GM19395 (cell line): ENCODE results near the gene UNK.
"Not testable (repeated sequence)": the region's sequence is repeated elsewhere in the genome, so short reads cannot be mapped to it uniquely, and the experiment has no call there.

ENCODE experiments used
- ATAC-seq: cut with Tn5 transposase; IDR thresholded peaks from one replicate; pipeline ENCODE4 v1.9.1; 2021; ENCODE audit warnings: mild to moderate bottlenecking, moderate library complexity; ENCODE audit not compliant: unreplicated experiment

Gene UNK

DNA sequence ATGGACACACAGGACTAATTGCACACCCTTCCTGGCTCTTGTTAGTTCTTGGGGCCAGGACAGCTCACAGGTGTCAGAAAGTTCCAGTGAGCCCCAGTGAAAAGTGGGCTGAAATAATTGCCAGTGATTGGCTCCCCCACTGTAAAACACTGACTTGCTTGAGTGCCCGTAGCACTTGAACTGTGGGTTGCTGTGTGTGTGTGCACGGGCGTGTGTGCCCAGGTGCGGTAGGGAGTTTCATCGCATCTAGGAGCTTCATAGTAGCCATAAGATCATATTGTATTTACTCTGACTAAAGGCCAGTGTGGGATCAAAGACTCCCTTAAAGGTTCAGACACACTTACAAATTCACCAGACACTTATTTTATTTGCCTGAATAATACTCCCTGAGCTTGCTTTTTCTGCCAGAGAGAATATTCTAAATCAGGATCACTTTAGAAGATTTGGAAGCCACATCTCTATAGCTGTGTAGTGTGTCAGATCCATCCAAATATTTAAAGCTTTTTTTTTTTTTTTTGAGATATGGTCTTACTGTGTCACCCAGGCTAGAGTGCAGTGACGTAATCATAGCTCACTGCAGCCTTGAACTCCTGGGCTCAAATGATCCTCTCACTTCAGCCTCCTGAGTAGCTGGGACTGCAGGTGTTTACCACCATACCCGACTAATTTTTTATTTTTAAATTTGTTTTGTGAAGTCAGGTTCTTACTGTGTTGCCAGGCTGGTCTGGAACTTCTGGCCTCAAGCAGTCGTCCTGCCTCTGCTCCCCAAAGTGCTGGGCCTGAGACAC, 11.4 kb downstream of the UNK start:
- no peak for ATAC-seq

DNA sequence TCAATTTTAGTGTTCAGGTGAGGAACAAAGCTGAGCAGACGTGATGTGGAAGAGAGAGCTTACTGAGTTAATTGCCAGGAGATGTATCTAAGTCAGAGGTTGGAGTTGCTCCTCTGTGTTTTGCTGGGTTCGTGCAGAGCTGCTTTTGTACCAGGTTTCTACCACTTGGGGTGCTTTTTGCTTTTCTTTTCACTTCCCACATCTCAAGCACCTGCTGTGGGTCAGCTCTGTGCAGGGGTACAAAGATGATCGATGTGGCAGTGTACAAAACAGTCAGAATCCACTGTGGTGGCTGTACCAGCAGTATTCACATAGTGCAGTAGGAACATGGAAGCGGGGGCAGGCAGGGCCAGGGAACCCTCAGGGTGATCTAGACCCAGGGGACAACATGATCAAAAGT, 14.8 kb downstream of the UNK start:
- ATAC-seq, result no peak

DNA sequence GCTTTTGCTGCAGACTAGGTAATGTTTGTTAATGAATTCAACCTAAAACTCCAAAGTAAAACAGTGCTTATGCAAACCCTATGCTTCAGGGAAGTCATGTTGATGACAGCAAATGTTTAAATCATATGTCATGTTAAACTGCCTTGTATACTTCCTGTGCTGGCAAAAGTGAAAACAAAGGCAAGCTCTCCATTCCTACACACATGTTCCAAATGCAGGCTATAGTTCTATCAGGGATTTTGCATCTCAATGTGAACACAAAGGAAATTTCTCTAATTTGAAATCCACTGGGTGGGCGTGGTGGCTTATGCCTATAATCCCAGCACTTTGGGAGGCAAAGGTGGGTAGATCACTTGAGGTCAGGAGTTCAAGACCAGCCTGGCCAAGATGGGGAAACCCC, 19.3 kb downstream of the UNK start:
- ATAC-seq, result no peak

DNA sequence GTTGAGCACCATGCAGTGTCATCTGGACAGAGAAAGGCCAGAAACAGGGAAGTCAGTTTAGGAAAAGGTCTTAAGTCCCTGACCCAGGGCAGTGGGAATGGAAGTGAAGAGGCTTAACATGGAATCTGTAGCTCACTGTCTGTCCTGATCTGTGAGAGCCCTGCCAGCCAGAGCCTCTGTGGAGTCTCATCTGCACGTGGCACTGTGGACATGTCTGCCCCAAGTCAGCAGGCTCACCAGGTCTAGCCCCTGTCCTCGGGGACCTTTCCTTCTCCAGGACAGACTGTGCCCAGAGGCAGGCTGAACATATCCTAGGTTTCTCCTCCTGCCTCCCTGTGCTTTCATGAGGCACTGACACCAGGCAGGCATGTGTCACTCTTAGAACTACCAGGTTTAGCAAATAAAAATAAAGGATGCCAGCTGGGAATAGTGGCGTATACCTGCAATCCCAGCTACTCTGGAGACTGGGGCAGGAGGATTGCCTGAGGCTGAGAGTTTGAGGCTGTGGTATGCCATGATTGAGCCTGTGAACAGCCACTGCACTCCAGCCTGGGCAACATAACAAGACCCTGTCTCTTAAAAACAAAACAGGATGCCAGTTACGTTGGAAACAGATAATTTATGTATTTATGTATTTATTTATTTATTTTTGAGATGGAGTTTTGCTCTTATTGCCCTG, 22.4 kb downstream of the UNK start:
- no peak for ATAC-seq

DNA sequence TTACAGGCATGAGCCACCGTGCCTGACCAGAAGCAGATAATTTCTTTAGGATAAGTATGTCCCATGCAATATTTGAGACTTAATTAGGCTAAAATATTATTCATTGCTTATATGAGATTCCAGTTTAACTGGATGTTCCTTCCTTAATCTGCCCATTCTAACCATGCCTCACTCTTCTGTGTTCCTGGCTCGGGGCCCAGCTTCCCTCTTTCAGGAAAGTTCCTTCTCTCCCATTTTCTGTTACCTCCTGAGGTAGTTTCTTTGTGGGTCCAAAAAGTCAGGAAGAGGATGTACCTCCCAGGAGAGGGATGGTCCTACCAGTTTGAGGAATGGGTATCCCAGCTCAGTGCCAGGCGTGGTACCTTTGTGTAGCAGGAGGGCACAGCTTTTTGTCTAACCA, 23.3 kb downstream of the UNK start:
- no peak for ATAC-seq

DNA sequence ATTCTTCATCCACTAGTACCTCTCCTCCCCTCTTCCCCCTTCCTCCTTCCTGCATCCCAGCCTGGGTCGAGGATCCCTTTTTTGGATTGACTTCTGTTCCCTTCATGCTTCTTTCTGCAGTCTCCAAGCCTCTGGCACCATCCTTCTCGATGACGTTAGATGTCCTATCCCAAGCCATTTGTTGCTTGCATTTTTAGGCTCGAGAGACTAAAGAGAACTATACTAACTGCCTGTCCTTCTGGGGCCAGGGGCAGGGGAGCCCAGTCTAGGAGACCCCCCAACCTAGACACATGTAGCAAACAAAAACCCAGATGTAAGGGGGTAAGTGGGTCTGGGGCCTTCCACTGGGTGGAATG, 23.9 kb downstream of the UNK start:
- ATAC-seq, result no peak

DNA sequence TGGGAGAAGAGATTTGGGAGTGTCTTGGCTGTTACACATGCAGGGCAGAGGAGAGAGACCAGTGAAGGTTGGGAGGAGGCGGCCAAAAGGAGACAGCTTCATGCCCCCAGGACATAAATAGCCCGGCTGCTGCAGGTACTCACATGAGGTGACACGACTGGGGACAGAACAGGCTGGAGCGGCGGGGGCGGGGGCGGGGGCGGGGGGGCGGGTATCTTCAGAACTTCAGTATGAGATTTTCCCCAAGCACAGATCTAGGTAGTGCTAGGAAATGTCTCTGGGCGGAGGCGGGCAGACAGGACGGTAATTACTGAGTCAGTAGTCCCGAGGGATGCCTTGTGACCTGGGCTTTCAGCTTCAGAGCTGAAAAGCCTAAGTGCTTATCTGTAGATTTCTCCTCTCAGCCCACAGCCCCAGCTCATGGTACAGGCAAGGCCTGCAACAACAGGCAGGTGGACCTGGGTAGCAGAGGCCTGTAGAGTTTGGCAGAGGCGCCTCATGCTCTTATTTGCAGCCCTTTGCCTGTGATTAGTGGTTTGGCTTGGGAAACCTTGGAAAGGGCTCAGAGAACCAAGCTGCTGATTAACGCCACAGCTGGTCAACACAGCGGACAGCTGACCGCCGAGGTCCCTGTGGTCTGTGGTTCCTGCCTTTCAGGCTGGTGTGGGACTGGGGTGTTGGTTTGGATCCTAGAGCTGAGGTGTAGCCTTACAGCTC, 24.5 kb downstream of the UNK start:
- ATAC-seq, result no peak

DNA sequence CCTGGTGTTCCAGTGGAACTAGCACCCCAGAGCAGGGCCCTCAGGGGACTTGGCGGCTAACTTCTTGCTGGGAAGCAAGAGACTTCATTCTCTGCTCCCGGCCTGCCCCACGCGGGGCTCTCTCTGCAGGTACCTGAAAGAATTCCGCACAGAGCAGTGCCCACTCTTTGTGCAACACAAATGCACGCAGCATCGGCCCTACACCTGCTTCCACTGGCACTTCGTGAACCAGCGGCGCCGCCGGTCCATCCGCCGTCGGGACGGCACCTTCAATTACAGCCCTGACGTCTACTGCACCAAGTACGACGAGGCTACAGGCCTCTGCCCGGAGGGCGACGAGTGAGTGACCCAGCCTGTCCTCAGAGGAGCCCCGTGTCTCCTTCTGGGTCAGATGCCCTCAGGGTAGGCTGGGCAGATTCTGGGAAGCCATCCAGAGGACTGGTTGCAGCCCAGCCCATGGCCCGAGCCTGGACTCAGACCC, 25.1 kb downstream of the UNK start:
- ATAC-seq, result no peak

DNA sequence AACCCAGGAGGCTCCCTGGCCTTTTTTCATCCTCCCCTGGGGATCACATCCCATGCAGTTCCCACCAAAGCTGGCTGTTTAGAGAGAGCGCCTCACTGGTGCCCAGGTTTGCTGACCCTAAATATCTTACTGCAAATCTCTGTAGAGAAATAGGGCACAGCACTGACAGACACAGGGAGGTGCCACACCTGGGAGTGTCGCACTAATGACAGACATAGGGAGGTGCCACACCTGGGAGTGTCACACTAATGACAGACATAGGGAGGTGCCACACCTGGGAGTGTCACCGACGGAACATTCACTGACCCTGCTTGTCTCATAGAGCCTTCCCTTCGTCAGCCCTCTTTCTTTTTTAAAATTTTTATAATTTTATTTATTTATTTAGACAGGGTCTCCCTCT, 25.6 kb downstream of the UNK start:
- ATAC-seq, result no peak

DNA sequence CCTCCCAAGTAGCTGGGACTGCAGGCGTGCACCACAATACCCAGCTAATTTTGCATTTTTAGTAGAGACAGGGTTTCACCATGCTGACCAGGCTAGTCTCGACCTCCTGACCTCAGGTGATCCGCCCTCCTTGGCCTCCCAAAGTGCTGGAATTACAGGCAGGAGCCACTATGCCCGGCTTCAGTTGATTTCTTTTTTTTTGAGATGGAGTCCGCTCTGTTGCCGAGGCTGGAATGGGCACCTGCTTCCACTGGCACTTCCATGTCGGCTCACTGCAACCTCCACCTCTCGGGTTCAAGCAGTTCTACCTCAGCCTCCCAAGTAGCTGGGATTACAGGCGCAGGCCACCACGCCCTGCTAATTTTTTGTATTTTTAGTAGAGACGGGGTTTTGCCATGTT, 26.1 kb downstream of the UNK start:
- not testable (repeated sequence) for ATAC-seq

DNA sequence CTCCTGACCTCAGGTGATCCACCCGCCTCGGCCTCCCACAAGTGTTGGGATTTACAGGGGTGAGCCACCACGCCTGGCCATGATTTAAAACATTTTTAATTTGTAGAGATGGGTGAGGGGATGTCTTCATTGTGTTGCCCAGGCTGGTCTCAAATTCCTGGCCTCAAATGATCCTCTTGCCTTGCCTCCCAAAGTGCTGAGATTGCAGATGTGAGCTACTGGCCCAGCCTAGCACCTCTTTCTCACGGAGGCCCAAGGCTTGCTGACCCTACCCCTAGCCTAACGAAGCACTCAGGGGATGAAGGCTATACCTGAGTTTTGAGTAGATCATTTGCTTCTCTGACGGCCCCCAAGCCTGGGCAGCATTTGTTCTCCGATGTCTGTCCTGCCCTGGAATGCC, 26.6 kb downstream of the UNK start:
- ATAC-seq, result no peak

DNA sequence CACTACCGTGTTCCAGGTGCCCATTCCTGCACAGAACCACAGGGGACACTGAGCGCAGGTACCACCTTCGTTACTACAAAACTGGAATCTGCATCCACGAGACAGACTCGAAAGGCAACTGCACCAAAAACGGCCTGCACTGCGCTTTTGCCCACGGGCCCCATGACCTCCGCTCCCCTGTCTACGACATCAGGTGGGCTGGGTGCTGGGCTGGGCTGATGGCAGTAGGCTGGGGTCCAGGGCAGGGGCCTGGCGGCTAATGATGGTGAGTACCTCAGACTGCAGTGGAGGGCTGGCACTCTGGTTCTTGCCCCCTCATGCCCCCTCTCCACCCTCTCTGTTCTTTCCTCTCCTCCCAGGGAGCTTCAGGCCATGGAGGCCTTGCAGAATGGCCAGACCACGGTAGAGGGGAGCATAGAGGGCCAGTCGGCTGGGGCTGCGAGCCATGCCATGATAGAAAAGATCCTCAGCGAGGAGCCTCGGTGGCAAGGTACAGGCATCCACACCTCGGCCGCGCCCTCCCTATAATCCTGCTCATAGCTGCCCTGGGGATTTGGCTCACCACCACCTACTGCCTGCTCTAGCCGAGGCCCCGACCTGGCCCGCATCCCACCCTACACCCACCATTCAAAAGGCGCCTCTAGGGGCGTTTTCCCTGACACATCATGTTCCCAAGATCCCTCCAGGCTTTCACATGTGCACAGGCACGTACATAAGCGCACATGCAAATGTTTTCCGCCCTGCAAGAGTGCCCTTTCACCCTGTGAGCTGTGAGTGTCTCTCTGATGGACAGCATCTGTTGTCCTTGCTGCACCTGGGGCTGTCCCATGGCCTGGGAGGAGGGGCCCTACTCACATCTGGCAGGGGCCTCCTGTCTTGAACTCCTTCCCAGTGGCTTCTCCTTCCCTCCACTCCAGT, 27.7 kb downstream of the UNK start:
- ATAC-seq, result no peak

DNA sequence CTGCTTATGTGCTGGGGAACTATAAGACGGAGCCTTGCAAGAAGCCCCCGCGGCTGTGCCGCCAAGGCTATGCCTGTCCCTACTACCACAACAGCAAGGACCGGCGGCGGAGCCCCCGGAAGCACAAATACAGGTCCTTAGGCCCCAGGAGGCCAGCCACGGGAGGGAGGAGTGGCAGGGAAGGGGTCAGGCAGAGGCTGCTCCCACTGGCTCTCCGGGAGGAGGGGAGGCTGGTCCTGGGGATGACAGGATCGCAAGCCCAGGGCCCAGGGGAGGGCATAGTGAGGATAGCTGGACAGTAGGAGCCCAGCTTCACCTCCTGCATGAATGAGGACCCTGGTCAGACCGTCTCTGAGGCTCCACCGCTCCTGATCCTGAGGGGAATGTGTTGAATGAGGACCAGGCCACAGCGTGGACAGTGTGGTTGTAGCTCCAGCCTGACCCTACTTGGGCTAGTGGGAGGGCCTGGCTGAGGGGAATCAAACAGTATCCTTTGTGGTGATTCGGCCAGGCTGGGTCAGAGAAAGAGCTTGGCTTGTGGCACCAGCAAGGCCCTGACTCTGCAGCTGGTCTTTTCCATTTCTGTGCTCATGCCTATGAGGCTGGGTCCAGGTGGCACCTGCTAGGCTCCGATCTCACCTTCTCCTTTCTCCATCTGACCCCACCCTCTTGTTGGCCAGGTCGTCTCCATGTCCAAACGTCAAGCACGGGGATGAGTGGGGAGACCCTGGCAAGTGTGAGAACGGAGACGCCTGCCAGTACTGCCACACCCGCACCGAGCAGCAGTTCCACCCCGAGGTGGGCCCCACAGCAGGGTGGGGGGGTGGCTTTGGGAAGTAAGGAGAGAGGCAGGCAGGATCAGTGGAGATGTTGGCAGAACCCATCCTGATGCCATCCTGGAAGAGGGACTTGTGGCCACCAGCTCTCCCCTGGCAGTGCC, 28.7 kb downstream of the UNK start:
- ATAC-seq, result no peak

DNA sequence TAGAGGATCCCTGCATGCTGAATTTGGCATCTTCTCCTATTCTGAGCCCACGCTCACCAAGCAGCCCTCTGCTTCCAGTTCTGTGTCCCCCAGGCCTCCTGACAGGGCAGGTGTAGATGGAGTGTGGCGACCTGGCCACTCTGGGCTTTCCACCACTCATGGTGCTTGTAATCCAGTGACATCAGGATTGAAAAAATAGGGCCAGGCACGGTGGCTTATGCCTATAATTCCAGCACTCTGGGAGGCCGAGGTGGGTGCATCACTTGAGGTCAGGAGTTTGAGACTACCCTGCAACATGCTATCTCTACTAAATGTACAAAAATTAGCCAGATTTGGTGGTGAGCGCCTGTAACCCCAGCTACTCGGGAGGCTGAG, 29.4 kb downstream of the UNK start:
- ATAC-seq, result no peak

DNA sequence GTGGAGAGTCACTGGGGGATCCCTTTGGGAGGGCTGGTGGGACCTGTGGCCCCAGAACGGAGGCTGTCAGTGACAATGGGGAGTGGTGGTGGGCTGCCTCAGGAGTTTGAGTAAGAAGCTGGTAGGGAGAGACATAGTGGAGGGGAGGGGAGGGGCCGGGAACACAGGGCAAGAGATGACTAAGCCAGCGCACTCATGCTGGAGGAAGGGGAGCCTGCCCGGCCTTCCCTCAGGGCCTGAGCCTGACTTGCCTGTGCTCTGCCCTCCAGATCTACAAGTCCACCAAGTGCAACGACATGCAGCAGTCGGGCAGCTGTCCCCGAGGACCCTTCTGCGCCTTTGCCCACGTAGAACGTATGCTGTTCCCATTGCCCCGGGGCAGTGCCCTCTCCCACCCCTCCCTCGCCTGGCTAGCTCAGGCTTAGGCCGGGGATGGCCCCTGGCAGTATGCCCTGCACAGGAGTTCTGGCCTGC, 30.3 kb downstream of the UNK start:
- ATAC-seq, result no peak

DNA sequence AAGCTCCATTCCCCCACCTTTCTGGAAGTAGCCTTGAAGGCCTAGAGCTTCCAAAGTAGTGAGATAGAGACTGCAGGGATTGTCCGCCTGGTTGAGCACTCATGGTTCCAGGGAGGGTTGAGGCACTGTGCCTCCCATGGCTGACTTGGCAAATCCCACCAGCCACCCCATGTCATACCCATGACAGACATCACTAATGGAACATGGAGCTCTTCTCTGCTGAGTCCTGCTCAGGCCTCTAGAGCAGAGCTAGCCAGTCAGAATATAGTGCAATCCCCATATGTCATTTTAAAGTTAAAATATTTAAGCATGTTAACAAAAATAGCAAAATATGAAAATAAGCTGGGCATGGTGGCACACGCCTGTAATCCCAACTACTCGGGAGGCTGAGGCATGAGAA, 30.8 kb downstream of the UNK start:
- ATAC-seq, result no peak

DNA sequence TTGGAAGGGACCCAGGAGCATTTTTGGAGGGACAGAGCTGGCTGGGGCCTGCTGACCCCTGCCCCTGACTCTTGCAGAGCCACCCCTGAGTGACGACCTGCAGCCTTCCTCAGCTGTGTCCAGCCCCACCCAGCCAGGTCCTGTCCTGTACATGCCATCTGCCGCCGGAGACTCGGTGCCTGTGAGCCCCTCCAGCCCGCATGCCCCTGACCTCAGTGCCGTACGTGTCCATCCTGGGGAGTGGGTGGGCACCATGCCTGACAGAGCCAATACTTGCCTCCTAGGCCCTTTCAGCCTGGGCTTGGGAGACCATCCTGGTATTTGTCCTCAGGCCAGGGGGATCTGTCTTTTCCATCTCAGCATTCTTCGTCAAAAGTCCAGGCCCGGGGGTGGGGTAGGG, 32.1 kb downstream of the UNK start:
- no peak for ATAC-seq

DNA sequence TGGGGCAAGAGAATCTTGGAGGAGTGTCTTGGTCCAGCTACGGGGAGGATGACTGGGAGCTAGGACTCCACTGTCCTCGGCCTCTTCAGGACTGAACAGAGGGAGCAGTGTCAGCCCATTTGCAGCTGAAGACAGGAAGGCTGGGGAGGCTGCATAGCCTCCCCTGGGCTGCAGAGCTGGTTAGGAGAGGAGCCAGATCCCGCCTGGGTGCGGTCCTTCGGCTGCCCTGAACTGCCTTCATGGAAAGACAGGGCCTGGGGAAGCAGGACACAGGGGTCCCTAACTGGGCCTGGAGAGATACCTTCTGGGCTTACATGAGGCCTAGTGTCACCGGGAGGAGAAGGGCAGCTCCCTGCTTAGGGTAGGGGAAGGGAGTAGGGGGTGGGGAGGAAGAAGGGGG, 33.0 kb downstream of the UNK start:
- no peak for ATAC-seq

DNA sequence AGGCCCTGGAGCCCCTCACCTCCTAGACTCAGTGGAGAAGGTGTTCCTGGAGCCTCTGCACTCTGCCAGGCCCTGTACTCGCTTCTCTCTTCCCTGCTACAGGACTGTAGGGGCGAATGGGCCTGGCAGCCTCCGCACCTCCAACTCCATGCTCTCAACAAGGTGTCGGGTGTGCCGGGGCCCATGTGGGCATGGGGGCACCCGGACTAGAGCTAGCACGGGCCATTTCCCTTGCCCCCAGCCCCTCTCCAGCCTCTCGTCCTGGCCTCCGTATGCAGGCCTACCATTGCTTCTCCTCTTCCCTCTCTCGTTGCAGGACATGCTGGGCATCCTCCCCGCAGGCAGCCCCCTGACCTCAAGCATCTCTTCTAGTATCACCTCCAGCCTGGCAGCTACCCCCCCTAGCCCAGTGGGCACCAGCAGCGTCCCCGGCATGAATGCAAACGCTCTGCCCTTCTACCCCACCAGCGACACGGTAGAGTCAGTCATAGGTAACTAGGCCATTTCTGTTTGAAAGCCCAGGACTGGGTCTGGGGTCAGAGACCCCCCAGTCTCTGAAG, 33.8 kb downstream of the UNK start:
- no peak for ATAC-seq
